CD14-positive monocyte (primary cell): ENCODE measurements around the gene PSENEN. TPM values are rescaled to one million over a fixed set of nuclear protein-coding genes. Genes with fewer than 3 reads are reported as not detected.
A peak's percentile ranks its signal among the peaks of the same experiment; 100 is the strongest.
"Not testable (repeated sequence)": the region's sequence is repeated elsewhere in the genome, so short reads cannot be mapped to it uniquely, and the experiment has no call there.

Source experiments
- DNase-seq, 3 donors: peaks; one replicate each; pipeline ENCODE4 v3.0.0-alpha.2; 2011 to 2022
- H2AFZ ChIP-seq: 2 replicates; pipeline ENCODE4 v1.6.0; 2012; ENCODE audit warnings: mild to moderate bottlenecking, low read depth, low read length, inconsistent platforms; ENCODE audit not compliant: insufficient read depth, poor library complexity, severe bottlenecking
- H3K27ac ChIP-seq, 2 donors: 1 replicate in 1 of 2; 2 replicates in 1 of 2; pipeline ENCODE4 v1.5.1; 2012 to 2013; ENCODE audit warnings: low read length in 2 of 2, control low read depth in 1 of 2, inconsistent platforms in 1 of 2, low read depth in 1 of 2, mild to moderate bottlenecking in 1 of 2
- H3K27me3 ChIP-seq, 2 donors: one replicate each; pipeline versions ENCODE4 v1.6.0 to v1.6.1; 2011 to 2013; ENCODE audit warnings: low read length in 2 of 2; ENCODE audit not compliant: control insufficient read depth in 2 of 2, insufficient read depth in 2 of 2
- H3K36me3 ChIP-seq, 2 donors: replicated peaks in 1 of 2; 1 replicate in 1 of 2; 2 replicates in 1 of 2; pipeline versions ENCODE4 v1.5.1 to v1.6.1; 2012 to 2013; ENCODE audit warnings: low read length in 2 of 2, control low read depth in 1 of 2, inconsistent platforms in 1 of 2, mild to moderate bottlenecking in 1 of 2; ENCODE audit not compliant: insufficient read depth in 2 of 2, control insufficient read depth in 1 of 2
- H3K4me1 ChIP-seq, 2 donors: 1 replicate in 1 of 2; 2 replicates in 1 of 2; pipeline versions ENCODE4 v1.5.1 to v1.6.1; 2012 to 2013; ENCODE audit warnings: low read length in 2 of 2, control low read depth in 1 of 2, inconsistent platforms in 1 of 2, mild to moderate bottlenecking in 1 of 2, moderate library complexity in 1 of 2; ENCODE audit not compliant: insufficient read depth in 2 of 2, control insufficient read depth in 1 of 2
- H3K4me2 ChIP-seq: replicated peaks from 2 replicates; pipeline ENCODE3; 2012; ENCODE audit warnings: low read length, moderate library complexity, mild to moderate bottlenecking; ENCODE audit not compliant: poor library complexity, severe bottlenecking; ENCODE audit errors: extremely low read depth
- H3K4me3 ChIP-seq, 3 experiments: fragments of 200-600 bp in 1 of 3; sonication (generic) in 1 of 3; replicated peaks in 1 of 3; 1 replicate in 2 of 3; 2 replicates in 1 of 3; pipeline ENCODE4 v1.5.1; 2011 to 2013; ENCODE audit warnings: low read length in 3 of 3, mild to moderate bottlenecking in 3 of 3, control low read depth in 2 of 3, low read depth in 2 of 3, inconsistent platforms in 1 of 3, moderate library complexity in 1 of 3
- H3K79me2 ChIP-seq: 2 replicates; pipeline ENCODE4 v1.6.0; 2012; ENCODE audit warnings: mild to moderate bottlenecking, control low read depth, inconsistent platforms, low read length, moderate library complexity; ENCODE audit not compliant: insufficient read depth
- H3K9ac ChIP-seq: 2 replicates; pipeline ENCODE4 v1.6.0; 2017; ENCODE audit warnings: low read length, mild to moderate bottlenecking; ENCODE audit not compliant: insufficient read depth, poor library complexity, severe bottlenecking
- H3K9me3 ChIP-seq, 2 donors: replicated peaks in 1 of 2; 1 replicate in 1 of 2; 2 replicates in 1 of 2; pipeline versions ENCODE4 v1.5.1 to v1.6.1; 2012 to 2013; ENCODE audit warnings: low read length in 2 of 2, control low read depth in 1 of 2; ENCODE audit not compliant: control insufficient read depth in 1 of 2, insufficient read depth in 1 of 2
- H4K20me1 ChIP-seq: 2 replicates; pipeline ENCODE4 v1.6.0; 2012; ENCODE audit warnings: mild to moderate bottlenecking, low read length, control low read depth, moderate library complexity; ENCODE audit not compliant: insufficient read depth
- H3K27ac Mint-ChIP-seq, 7 donors: one replicate each; pipeline ENCODE4 v1.8.0; 2020; ENCODE audit warnings: mild to moderate bottlenecking in 7 of 7, mixed read lengths in 7 of 7, moderate library complexity in 6 of 7, inconsistent platforms in 2 of 7
- H3K27me3 Mint-ChIP-seq, 3 donors: one replicate each; pipeline ENCODE4 v1.8.0; 2021 to 2022; ENCODE audit warnings: low read depth in 3 of 3, mild to moderate bottlenecking in 3 of 3, mixed read lengths in 3 of 3, moderate library complexity in 3 of 3, inconsistent platforms in 1 of 3
- H3K36me3 Mint-ChIP-seq, 2 donors: one replicate each; pipeline ENCODE4 v1.8.0; 2020; ENCODE audit warnings: mixed read lengths in 2 of 2, inconsistent platforms in 1 of 2, mild to moderate bottlenecking in 1 of 2
- H3K4me1 Mint-ChIP-seq: one replicate; pipeline ENCODE4 v1.8.0; 2020; ENCODE audit warnings: mild to moderate bottlenecking, mixed read lengths
- H3K4me3 Mint-ChIP-seq, 2 donors: one replicate each; pipeline ENCODE4 v1.8.0; 2020; ENCODE audit warnings: mild to moderate bottlenecking in 2 of 2, mixed read lengths in 2 of 2, moderate library complexity in 1 of 2
- H3K9me3 Mint-ChIP-seq, 7 donors: one replicate each; pipeline ENCODE4 v1.8.0; 2020 to 2022; ENCODE audit warnings: mixed read lengths in 7 of 7, mild to moderate bottlenecking in 6 of 7, moderate library complexity in 6 of 7, inconsistent platforms in 2 of 7
- WGBS: methylation state at CpG from one replicate; pipeline ENCODE4 v1.1.5; 2013; ENCODE audit warnings: missing lambda C conversion rate; ENCODE audit not compliant: insufficient coverage; 5-methylcytosine and 5-hydroxymethylcytosine counted together
- intact Hi-C, 2 donors: fragments of 100-400 bp; cut with micrococcal nuclease; formaldehyde crosslinking; loops; one replicate each; pipeline versions ENCODE4 v1.15.0 to v1.15.1; 2023
- polyA plus RNA-seq, 3 donors: library from polyadenylated mRNA; depleted of rRNA in 1 of 3; unstranded in 2 of 3; stranded (reverse) in 1 of 3; fragments of 300-500 nt in 2 of 3; fragments of >200 nt in 1 of 3; fragmentation: Illumina TruSeq in 2 of 3; gene quantifications; 1 replicate in 2 of 3; 2 replicates in 1 of 3; pipeline ENCODE4 v1.2.3, GENCODE V29; 2012 to 2021
- TF ChIP-seq, protein P1 (sequence below): fragments of 200-600 bp; IDR thresholded peaks from one replicate; pipeline ENCODE4 v1.8.0; 2022; ENCODE audit warnings: antibody characterized with exemption, mild to moderate bottlenecking

Gene PSENEN
- polyA plus RNA-seq, 3 donors, result 29.7 to 149 (median 129) TPM

- 77% methylated on average over 4 of the region's 7 CpGs for WGBS
- no peak overlapping the region for H3K4me2 ChIP-seq
- Mint-ChIP-seq H3K4me3 (no peak overlapping the region), H3K27me3 (peaks cover 34 to 42% (median 35%) of the 10 kb centered on the region in 3 donors), H3K36me3 (no peaks in the 10 kb centered on the region), H3K4me1 (peaks cover 4% of the 10 kb centered on the region), H3K9me3 (peaks cover 0 to 6% (median 0%) of the 10 kb centered on the region in 7 donors), H3K27ac (peak overlapping the region in 1 of 7 donors; percentile 26)
- H3K79me2 ChIP-seq, result no peaks in the 10 kb centered on the region
- no peak for DNase-seq
- no peak overlapping the region for H3K4me3 ChIP-seq
- no peaks in the 10 kb centered on the region for H3K9me3 ChIP-seq
- peaks cover 2 to 22% of the 10 kb centered on the region in 2 donors for H3K27me3 ChIP-seq
- intact Hi-C loops, result no loop called here
- H3K36me3 ChIP-seq, result no peaks in the 10 kb centered on the region
- no peaks in the 10 kb centered on the region for H3K4me1 ChIP-seq
- H4K20me1 ChIP-seq, result no peaks in the 10 kb centered on the region
- no peak overlapping the region for H3K9ac ChIP-seq
- TF ChIP-seq, protein P1, sequence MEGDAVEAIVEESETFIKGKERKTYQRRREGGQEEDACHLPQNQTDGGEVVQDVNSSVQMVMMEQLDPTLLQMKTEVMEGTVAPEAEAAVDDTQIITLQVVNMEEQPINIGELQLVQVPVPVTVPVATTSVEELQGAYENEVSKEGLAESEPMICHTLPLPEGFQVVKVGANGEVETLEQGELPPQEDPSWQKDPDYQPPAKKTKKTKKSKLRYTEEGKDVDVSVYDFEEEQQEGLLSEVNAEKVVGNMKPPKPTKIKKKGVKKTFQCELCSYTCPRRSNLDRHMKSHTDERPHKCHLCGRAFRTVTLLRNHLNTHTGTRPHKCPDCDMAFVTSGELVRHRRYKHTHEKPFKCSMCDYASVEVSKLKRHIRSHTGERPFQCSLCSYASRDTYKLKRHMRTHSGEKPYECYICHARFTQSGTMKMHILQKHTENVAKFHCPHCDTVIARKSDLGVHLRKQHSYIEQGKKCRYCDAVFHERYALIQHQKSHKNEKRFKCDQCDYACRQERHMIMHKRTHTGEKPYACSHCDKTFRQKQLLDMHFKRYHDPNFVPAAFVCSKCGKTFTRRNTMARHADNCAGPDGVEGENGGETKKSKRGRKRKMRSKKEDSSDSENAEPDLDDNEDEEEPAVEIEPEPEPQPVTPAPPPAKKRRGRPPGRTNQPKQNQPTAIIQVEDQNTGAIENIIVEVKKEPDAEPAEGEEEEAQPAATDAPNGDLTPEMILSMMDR, result no peak
- H3K27ac ChIP-seq, result no peak overlapping the region
- no peak overlapping the region for H2AFZ ChIP-seq
Measured at GRCh38 chr19:35793381-35794165, 48.1 kb downstream of the PSENEN start.

DNA sequence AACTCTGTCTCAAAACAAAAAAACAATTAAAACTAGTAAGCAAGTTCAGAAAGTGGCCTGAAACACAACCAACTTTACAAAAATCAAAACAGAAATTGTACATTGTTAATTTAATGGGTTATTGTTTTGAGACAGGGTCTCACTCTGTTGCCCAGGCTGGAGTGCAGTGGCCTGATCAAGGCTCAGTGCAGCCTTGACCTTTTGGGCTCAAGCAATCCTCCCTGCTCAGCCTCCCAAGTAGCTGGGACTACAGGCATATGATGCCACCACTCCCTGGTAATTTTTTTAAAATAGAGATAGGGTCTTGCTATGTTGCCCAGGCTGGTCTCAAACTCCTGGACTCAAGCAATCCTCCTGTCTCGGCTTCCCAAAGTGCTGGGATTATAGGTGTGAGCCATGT, 50.1 kb downstream of the PSENEN start:
- H2AFZ ChIP-seq, H3K27ac ChIP-seq, H3K79me2 ChIP-seq, H4K20me1 ChIP-seq, H3K36me3 ChIP-seq, H3K9me3 ChIP-seq, H3K4me1 Mint-ChIP-seq, H3K9me3 Mint-ChIP-seq, H3K4me2 ChIP-seq, H3K27ac Mint-ChIP-seq, H3K9ac ChIP-seq, H3K4me3 ChIP-seq, DNase-seq, H3K4me3 Mint-ChIP-seq, H3K36me3 Mint-ChIP-seq, intact Hi-C loops, H3K4me1 ChIP-seq: not testable (repeated sequence)
- H3K27me3 ChIP-seq, result peaks cover 2 to 22% of the 10 kb centered on the region in 2 donors
- H3K27me3 Mint-ChIP-seq, result peaks cover 34 to 48% (median 44%) of the 10 kb centered on the region in 3 donors
- WGBS, result no CpG with 5 or more reads among the region's 1 CpG

Other genes with a start within 250 kb of the PSENEN start
- gene DMKN, start 232.0 kb upstream of the PSENEN start, polyA plus RNA-seq, result not detected
- not detected for gene SBSN, start 217.3 kb upstream of the PSENEN start, polyA plus RNA-seq
- gene GAPDHS, start 212.2 kb upstream of the PSENEN start, polyA plus RNA-seq, result not detected
- 100 to 1,000 TPM in 2 of 3 donors, 10 to 100 TPM in 1; 75.5 to 165 (median 165) TPM for gene TMEM147, start 200.0 kb upstream of the PSENEN start, polyA plus RNA-seq
- gene ATP4A, start 182.0 kb upstream of the PSENEN start, polyA plus RNA-seq, result not detected
- gene PMIS2, start 159.5 kb upstream of the PSENEN start, polyA plus RNA-seq, result not detected
- gene HAUS5, start 132.9 kb upstream of the PSENEN start, polyA plus RNA-seq, result 1 to 10 TPM in 1 of 3 donors, under 1 TPM in 2; 0.94 to 6.3 (median 0.99) TPM
- 10 to 100 TPM; 29.5 to 53.3 (median 50.3) TPM for gene RBM42, start 116.6 kb upstream of the PSENEN start, polyA plus RNA-seq
- under 1 TPM; 0.17 to 0.93 (median 0.82) TPM for gene ETV2, start 103.9 kb upstream of the PSENEN start, polyA plus RNA-seq
- gene COX6B1, start 97.3 kb upstream of the PSENEN start, polyA plus RNA-seq, result 100 to 1,000 TPM; 611 to 948 (median 825) TPM
- not detected for gene UPK1A, start 79.1 kb upstream of the PSENEN start, polyA plus RNA-seq
- under 1 TPM in 1 of 3 donors, not detected in 2; 0.05 TPM for gene ZBTB32, start 41.1 kb upstream of the PSENEN start, polyA plus RNA-seq
- gene KMT2B, start 27.6 kb upstream of the PSENEN start, polyA plus RNA-seq, result 10 to 100 TPM in 1 of 3 donors, under 1 TPM in 2; 0.32 to 63.6 (median 0.65) TPM
- gene IGFLR1, start 3.2 kb upstream of the PSENEN start, polyA plus RNA-seq, result 100 to 1,000 TPM in 2 of 3 donors, 10 to 100 TPM in 1; 80.5 to 144 (median 119) TPM
- gene U2AF1L4, start 233 bp upstream of the PSENEN start, polyA plus RNA-seq, result 100 to 1,000 TPM in 1 of 3 donors, 1 to 10 TPM in 2; 6.2 to 140 (median 8.7) TPM
- 10 to 100 TPM in 1 of 3 donors, 1 to 10 TPM in 2; 5.6 to 28.6 (median 7.2) TPM for gene LIN37, start 2.9 kb downstream of the PSENEN start, polyA plus RNA-seq
- not detected for gene HSPB6, start 11.4 kb downstream of the PSENEN start, polyA plus RNA-seq
- 10 to 100 TPM in 1 of 3 donors, 1 to 10 TPM in 2; 1.8 to 14.7 (median 2.9) TPM for gene PROSER3, start 12.5 kb downstream of the PSENEN start, polyA plus RNA-seq
- gene ARHGAP33, start 29.9 kb downstream of the PSENEN start, polyA plus RNA-seq, result 1 to 10 TPM in 1 of 3 donors, not detected in 2; 8.6 TPM
- gene PRODH2, start 67.2 kb downstream of the PSENEN start, polyA plus RNA-seq, result not detected
- gene NPHS1, start 106.9 kb downstream of the PSENEN start, polyA plus RNA-seq, result not detected
- gene KIRREL2, start 111.3 kb downstream of the PSENEN start, polyA plus RNA-seq, result not detected
- gene APLP1, start 122.9 kb downstream of the PSENEN start, polyA plus RNA-seq, result not detected
- gene NFKBID, start 154.9 kb downstream of the PSENEN start, polyA plus RNA-seq, result 100 to 1,000 TPM in 1 of 3 donors, 1 to 10 TPM in 2; 6.4 to 198 (median 9.3) TPM
- gene HCST, start 156.9 kb downstream of the PSENEN start, polyA plus RNA-seq, result 100 to 1,000 TPM; 264 to 829 (median 594) TPM
- 1,000 to 10,000 TPM; 3,224 to 6,141 (median 5,182) TPM for gene TYROBP, start 162.6 kb downstream of the PSENEN start, polyA plus RNA-seq
- gene LRFN3, start 190.7 kb downstream of the PSENEN start, polyA plus RNA-seq, result under 1 TPM in 1 of 3 donors, not detected in 2; 0.04 TPM
- gene SDHAF1, start 249.5 kb downstream of the PSENEN start, polyA plus RNA-seq, result 10 to 100 TPM; 10.4 to 26.9 (median 19.0) TPM